OCI-LY3 (cell line): ENCODE results near the gene ZNF362.

Experiments used
- CTCF ChIP-seq: fragments of 200-600, 300-600 bp; sonication (generic); IDR thresholded peaks from 2 replicates; pipeline ENCODE4 v1.5.1; 2014; ENCODE audit warnings: antibody characterized with exemption, low read length, low read depth
- EZH2phosphoT487 ChIP-seq: fragments of 200-600 bp; shearing (Covaris generic); IDR thresholded peaks from 2 replicates; pipeline ENCODE4 v1.6.1; 2018; ENCODE audit warnings: antibody characterized with exemption, mixed run types, low read depth

- no peak for TF ChIP-seq CTCF
- TF ChIP-seq EZH2phosphoT487, result no peak
These were observed 65.8 kb downstream of the ZNF362 start for GRCh38 chr1:33322109-33322508.
